Forelimb muscle (tissue), 1 donor: ENCODE results near the gene CCDC200. TPM values are rescaled to one million over a fixed set of nuclear protein-coding genes. Genes with fewer than 3 reads are reported as not detected.

Experiments used
- polyA plus RNA-seq: library from polyadenylated mRNA; unstranded; fragments of 120-200 nt; gene quantifications from one replicate; pipeline ENCODE4 v1.2.1, GENCODE V29; 2013; ENCODE audit not compliant: insufficient read length

CCDC200 gene
- polyA plus RNA-seq, 1 donor = 10.0 TPM

Other genes starting within 250 kb of the CCDC200 start
- 88.8 TPM for gene PTGES3L, start 248.5 kb downstream of the CCDC200 start, polyA plus RNA-seq
- 8.1 TPM for gene RUNDC1, start 248.1 kb downstream of the CCDC200 start, polyA plus RNA-seq
- 2,614 TPM for gene RPL27, start 230.2 kb downstream of the CCDC200 start, polyA plus RNA-seq
- 3.4 TPM for gene IFI35, start 221.8 kb downstream of the CCDC200 start, polyA plus RNA-seq
- 59.9 TPM for gene VAT1, start 206.2 kb downstream of the CCDC200 start, polyA plus RNA-seq
- 0.49 TPM for gene RND2, start 203.4 kb downstream of the CCDC200 start, polyA plus RNA-seq
- 8.9 TPM for gene BRCA1, start 103.3 kb downstream of the CCDC200 start, polyA plus RNA-seq
- gene NBR1, start 57.4 kb downstream of the CCDC200 start, polyA plus RNA-seq = 57.5 TPM
- 8.8 TPM for gene TMEM106A, start 16.7 kb downstream of the CCDC200 start, polyA plus RNA-seq
- not detected for gene RNU2-1, start 5.4 kb upstream of the CCDC200 start, polyA plus RNA-seq
- 8.5 TPM for gene ARL4D, start 170.4 kb upstream of the CCDC200 start, polyA plus RNA-seq